T47D (cell line): ENCODE results near the gene AKIRIN2.

ENCODE experiments used
- DNase-seq, 2 experiments: peaks; one replicate each; pipeline versions ENCODE4 v3.0.0 to v3.0.0-alpha.2; 2011 to 2012; ENCODE audit warnings: low read depth in 1 of 2, low spot score in 1 of 2
- JUND ChIP-seq: IDR thresholded peaks from 2 replicates; pipeline ENCODE4 v1.6.1; 2012; ENCODE audit warnings: low read depth
- in situ Hi-C: cut with HindIII; loops from 2 replicates; pipeline ENCODE4 v1.10.0; 2016; ENCODE audit warnings: low sequenced_read_pairs, low pct_unique_long_range_greater_than_20kb

The AKIRIN2 gene

GRCh38 chr6:87701676-87702588, at the start of gene AKIRIN2:
TSS of gene AKIRIN2 (minus strand) at chr6:87702233. CDS start at chr6:87701684, 549 bp downstream.
- TF ChIP-seq JUND = no peak
- DNase-seq = peak; percentile 51 to 97
- in situ Hi-C loops = no loop called here

DNA sequence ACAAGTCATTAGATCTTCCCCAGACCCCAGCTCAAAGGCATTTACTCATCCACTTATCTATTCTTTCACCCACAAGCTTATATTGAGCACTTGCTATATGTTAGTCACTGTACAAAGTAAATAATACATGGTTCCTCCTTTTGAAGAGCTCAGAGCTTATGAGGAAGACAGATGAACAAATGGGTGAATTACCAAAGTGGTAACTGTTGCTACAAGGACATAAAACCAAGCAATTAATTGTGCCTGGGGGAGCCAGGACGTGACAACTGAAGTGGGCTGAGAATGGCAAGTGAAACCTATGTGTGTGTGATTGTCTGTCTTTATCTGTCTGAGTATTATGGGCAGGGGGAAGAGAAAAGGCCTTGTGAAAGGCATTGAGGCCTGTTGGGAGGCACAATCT, 45.6 kb upstream of the AKIRIN2 start:
- in situ Hi-C loops = no loop called here
- DNase-seq = no peak
- no peak for TF ChIP-seq JUND

DNA sequence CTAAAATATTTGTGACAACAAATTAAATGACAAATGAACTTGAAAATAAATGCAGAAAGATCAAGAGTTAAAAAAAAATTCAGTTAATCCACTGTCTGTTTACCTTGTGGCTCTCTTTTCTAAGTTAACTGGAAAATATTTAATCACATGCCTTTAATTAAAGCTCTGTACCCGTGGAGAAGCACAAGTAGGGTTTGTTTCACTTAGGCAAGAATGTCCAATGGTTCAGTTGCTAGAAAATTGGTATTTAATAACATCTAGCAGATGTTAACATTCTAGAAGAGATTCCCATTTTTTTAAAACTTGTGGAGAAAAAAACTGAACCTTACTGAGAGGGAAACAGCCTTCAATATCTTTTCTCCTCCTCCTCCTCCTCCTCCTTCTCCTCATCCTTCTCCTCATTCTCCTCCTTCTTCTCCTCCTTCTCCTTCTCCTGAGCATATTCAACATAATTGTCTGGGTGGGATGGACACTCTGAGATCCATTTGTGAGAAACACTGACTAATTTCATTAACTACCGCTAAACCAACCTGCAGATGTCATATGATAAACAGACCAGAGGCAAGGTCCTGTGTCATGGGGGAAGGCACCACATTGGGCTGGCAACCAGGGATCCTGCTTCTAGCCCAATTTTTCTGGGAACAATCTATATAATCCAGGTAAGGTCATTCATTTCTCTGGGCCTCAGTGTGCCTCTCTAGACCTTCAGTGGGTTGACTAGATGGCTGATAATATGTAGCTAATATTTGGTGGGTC, 44.1 kb upstream of the AKIRIN2 start:
- no peak for TF ChIP-seq JUND

GRCh38 chr6:87743454-87743853, 41.4 kb upstream of the AKIRIN2 start:
- no peak for DNase-seq
- no peak for TF ChIP-seq JUND
- in situ Hi-C loops = no loop called here

More for the DNA sequence above, 44.1 kb upstream of the AKIRIN2 start:
- DNase-seq = no peak
- in situ Hi-C loops = no loop called here

GRCh38 chr6:87742106-87742505, 40.1 kb upstream of the AKIRIN2 start:
- in situ Hi-C loops = no loop called here
- DNase-seq = no peak
- no peak for TF ChIP-seq JUND

DNA sequence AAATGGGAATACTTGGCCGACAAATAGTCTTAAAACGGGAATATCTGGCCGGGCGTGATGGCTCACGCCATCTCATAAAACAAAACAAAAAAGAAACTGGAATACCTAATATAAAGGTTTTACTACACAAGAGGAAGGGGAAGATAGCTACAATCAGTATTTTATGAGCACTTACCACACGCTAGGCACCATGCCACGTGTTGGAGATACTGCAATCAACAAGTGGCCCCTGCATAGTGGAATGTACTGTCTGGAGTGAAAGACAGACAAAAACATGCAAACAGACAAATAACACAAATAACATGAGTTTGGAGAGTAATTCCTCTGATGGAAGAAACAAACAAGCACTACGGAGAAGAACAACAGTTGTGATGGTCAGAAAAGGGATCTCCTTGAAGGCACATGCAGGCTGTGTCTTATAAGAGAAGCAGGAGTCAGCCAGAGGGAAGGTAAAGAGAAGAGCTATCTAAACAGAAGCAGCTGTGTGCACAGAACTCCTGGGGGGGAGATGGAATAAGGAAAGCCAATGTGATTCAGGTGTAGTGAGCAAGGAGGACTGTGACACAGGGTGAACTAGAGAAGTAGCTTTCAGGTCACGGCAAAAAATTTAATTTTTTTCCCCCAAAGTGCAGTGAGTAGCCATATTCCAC, 39.1 kb upstream of the AKIRIN2 start:
- no peak for DNase-seq
- TF ChIP-seq JUND = no peak
- in situ Hi-C loops = no loop called here

DNA sequence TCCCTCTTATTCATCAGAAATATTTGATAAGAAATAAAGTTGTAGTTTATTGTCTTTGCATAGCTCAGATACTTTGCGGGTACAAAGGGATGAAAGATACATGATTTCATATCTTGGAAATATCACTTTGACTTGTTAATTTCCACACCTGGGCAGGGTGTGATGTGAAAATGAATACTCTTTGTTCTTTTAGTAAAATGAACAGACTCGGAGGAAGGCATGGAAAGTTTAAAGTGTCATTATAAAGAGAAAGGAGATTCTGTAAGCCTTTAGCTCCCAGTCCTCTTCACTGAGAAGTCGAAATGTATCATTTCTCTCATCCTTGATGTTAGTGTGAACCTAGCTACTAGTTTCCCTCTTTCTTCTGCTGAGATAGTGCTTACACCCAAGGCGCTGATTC, 36.7 kb upstream of the AKIRIN2 start:
- DNase-seq = no peak
- in situ Hi-C loops = no loop called here
- no peak for TF ChIP-seq JUND

DNA sequence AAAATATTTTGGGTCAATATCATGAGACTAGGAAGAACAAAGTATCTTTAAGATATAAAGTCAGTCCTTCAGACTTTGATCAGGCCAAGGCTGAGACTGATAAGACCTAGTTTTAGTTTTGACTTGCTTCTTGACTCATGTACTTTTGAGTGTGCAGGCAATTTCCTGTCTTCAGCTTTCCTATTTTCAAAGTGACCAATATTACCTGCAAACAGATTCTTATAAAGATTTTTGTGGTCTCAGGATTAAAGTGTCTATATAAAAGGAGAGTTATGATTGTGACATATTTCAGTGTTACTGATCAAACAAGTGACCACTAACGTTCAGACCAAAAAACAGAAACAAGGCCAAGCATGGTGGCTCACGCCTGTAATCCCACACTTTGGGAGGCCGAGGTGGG, 36.0 kb upstream of the AKIRIN2 start:
- no peak for DNase-seq
- in situ Hi-C loops = no loop called here
- no peak for TF ChIP-seq JUND

GRCh38 chr6:87736809-87737540, 34.9 kb upstream of the AKIRIN2 start:
- no peak for DNase-seq
- no peak for TF ChIP-seq JUND
- in situ Hi-C loops = no loop called here

DNA sequence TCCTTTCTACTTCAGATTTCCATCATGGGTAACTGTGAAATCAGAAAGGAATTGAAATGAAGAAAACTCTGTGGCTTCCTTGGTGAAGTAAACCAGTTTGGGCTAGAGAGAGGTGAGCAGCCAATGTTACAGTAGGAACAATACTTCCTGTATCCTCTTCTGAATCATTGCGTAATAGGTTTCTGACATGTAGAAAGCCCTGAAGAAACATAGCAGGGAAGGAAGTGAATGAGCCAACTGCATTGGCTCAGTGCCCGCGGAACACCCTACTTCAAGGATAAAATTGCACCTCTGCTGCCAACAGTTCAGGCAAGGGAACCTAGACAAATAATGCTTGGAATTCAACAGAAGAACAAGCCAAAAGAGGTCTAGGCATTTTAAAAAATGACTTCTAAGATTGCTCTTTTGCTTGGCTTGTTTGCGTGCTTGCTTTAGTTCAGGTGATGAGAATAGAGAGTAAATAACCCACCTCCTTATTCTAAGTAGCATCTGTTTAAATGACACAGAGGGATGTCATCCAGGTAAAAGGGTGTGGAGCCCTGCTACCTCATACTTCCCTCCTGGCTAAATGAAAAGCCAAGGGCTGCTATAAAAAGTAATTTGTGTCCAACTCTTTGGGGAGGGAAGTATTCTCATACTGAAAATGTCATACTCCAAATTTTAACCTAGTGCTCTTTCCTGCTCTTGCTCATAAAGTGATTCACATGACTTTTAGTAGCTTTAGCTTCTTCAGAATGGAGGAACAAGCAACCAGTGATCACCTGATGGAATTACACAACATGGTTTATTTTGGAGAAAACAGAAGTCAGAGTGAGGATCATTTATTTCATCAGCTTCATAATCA, 30.0 kb upstream of the AKIRIN2 start:
- 0 out of 2 replicates have a peak, but pooled peaks have one; percentile 28 for TF ChIP-seq JUND
- in situ Hi-C loops = no loop called here
- peak; percentile 68 to 96 for DNase-seq

- in situ Hi-C loops = no loop called here
- DNase-seq = no peak
- TF ChIP-seq JUND = no peak
Measured at GRCh38 chr6:87731080-87731479, 29.0 kb upstream of the AKIRIN2 start.
